ENCODE results near the gene SPG11. TPM values are rescaled to one million over a fixed set of nuclear protein-coding genes. Genes with fewer than 3 reads are reported as not detected.
A peak's percentile ranks its signal among the peaks of the same experiment; 100 is the strongest.

SPG11 gene
- total and polyA plus RNA-seq, 10 of the 15 experiments (the other 5 are each of a cell fraction or from before 2014, with no cell fraction given) = 22.1 to 85.1 (median 47.2) TPM

GRCh38 chr15:44568338-44568737 is 95.1 kb downstream of the SPG11 start:
- TSS peak; percentile 15 for BruUV-seq (replicated peaks)

More at GRCh38 chr15:44568338-44568737, 95.1 kb downstream of the SPG11 start:
- H3K27me3 ChIP-seq (replicated peaks in 1 of 2; ENCODE audit: control insufficient read depth in 2 of 2, insufficient read depth in 2 of 2, low read length in 1 of 2) = no peaks in the 10 kb centered on the region
- in situ Hi-C loops (cut with MboI) = no loop called here
- FAIRE-seq (peak; percentile 56), DNase-seq (ENCODE audit: low read depth, low spot score) (no peak), ATAC-seq (no peak)
- 78% methylated on average over 3 of the region's 3 CpGs for WGBS (ENCODE audit: insufficient coverage, insufficient replicate concordance, low lambda C conversion rate, missing lambda C conversion rate)
- intact Hi-C loops (cut with micrococcal nuclease; ENCODE audit: unreplicated experiment) = no loop called here
- ChIA-PET RAD21 (ENCODE audit: unreplicated experiment) (interaction anchor here (1.5 kb wide), 1 partner anchor 168 kb away, joined by 4 read pairs; the partner anchor contains the start of gene TRIM69), CTCF (no interaction called here), POLR2A (no interaction called here), SMC1A (ENCODE audit: uncharacterized antibody, unreplicated experiment) (interaction anchor here (1.7 kb wide), 1 partner anchor 8 kb away, joined by 4 read pairs; no protein-coding TSS in a partner anchor)
- H3K27ac ChIP-seq (ENCODE audit: control insufficient read depth, insufficient read depth) = no peak overlapping the region
- no peaks in the 10 kb centered on the region; the same call in 1 of the 2 replicates for H4K20me1 ChIP-seq (ENCODE audit: control insufficient read depth, insufficient read depth)
- TF ChIP-seq ATF3 (IDR thresholded peaks at IDR 0.05; ENCODE audit: borderline replicate concordance, extremely low read depth, low read depth, low read length) (no peak), IKZF2 (IDR thresholded peaks at IDR 0.05) (no peak), BCL11A (IDR thresholded peaks at IDR 0.05; ENCODE audit: low read depth, low read length) (no peak), CHD4 (IDR thresholded peaks at IDR 0.05) (no peak), TARDBP (IDR thresholded peaks at IDR 0.05; ENCODE audit: borderline replicate concordance) (no peak), POLR2AphosphoS5 (IDR thresholded peaks at IDR 0.05; ENCODE audit: low read length) (no peak), SREBF1 (IDR thresholded peaks at IDR 0.05; ENCODE audit: low read length) (no peak), IRF3 (IDR thresholded peaks at IDR 0.05) (no peak), RFX5 (IDR thresholded peaks at IDR 0.05; ENCODE audit: low read depth, low read length) (no peak), BRCA1 (IDR thresholded peaks at IDR 0.05; ENCODE audit: low read depth, low read length) (no peak), KLF5 (IDR thresholded peaks at IDR 0.05; ENCODE audit: partially characterized antibody) (no peak), TBL1XR1 (IDR thresholded peaks at IDR 0.05; ENCODE audit: low read depth, low read length) (no peak)
- H2AFZ ChIP-seq (ENCODE audit: control insufficient read depth, low read depth, low read length) = no peak overlapping the region
- no peak overlapping the region for H3K4me2 ChIP-seq (ENCODE audit: control insufficient read depth, insufficient read depth)
- H3K4me3 ChIP-seq = no peak overlapping the region
- H3K79me2 ChIP-seq (ENCODE audit: control insufficient read depth, insufficient read depth, low read length) = no peaks in the 10 kb centered on the region
- no peak overlapping the region for H3K9ac ChIP-seq (ENCODE audit: control insufficient read depth, insufficient read depth, low read length)
- peaks cover 21 to 47% of the 10 kb centered on the region in 2 experiments for H3K36me3 ChIP-seq (ENCODE audit: control insufficient read depth in 2 of 2, insufficient read depth in 2 of 2, low read length in 1 of 2)
- peaks cover 9% of the 10 kb centered on the region; the same call in 2 of the 3 replicates for H3K9me3 ChIP-seq (replicated peaks; ENCODE audit: control insufficient read depth, insufficient read depth, low read length)
- H3K4me1 ChIP-seq (ENCODE audit: control insufficient read depth, insufficient read depth, low read length) = no peaks in the 10 kb centered on the region
